CD14-positive monocyte (primary cell): ENCODE results near the gene ZCCHC2. TPM values are rescaled to one million over a fixed set of nuclear protein-coding genes. Genes with fewer than 3 reads are reported as not detected.

ENCODE experiments used
- DNase-seq, 3 donors: peaks; one replicate each; pipeline ENCODE4 v3.0.0-alpha.2; 2011 to 2022
- H2AFZ ChIP-seq: 2 replicates; pipeline ENCODE4 v1.6.0; 2012; ENCODE audit warnings: mild to moderate bottlenecking, low read depth, low read length, inconsistent platforms; ENCODE audit not compliant: insufficient read depth, poor library complexity, severe bottlenecking
- H3K27ac ChIP-seq, 2 donors: 1 replicate in 1 of 2; 2 replicates in 1 of 2; pipeline ENCODE4 v1.5.1; 2012 to 2013; ENCODE audit warnings: low read length in 2 of 2, control low read depth in 1 of 2, inconsistent platforms in 1 of 2, low read depth in 1 of 2, mild to moderate bottlenecking in 1 of 2
- H3K27me3 ChIP-seq, 2 donors: one replicate each; pipeline versions ENCODE4 v1.6.0 to v1.6.1; 2011 to 2013; ENCODE audit warnings: low read length in 2 of 2; ENCODE audit not compliant: control insufficient read depth in 2 of 2, insufficient read depth in 2 of 2
- H3K36me3 ChIP-seq, 2 donors: replicated peaks in 1 of 2; 1 replicate in 1 of 2; 2 replicates in 1 of 2; pipeline versions ENCODE4 v1.5.1 to v1.6.1; 2012 to 2013; ENCODE audit warnings: low read length in 2 of 2, control low read depth in 1 of 2, inconsistent platforms in 1 of 2, mild to moderate bottlenecking in 1 of 2; ENCODE audit not compliant: insufficient read depth in 2 of 2, control insufficient read depth in 1 of 2
- H3K4me1 ChIP-seq, 2 donors: 1 replicate in 1 of 2; 2 replicates in 1 of 2; pipeline versions ENCODE4 v1.5.1 to v1.6.1; 2012 to 2013; ENCODE audit warnings: low read length in 2 of 2, control low read depth in 1 of 2, inconsistent platforms in 1 of 2, mild to moderate bottlenecking in 1 of 2, moderate library complexity in 1 of 2; ENCODE audit not compliant: insufficient read depth in 2 of 2, control insufficient read depth in 1 of 2
- H3K4me2 ChIP-seq: replicated peaks from 2 replicates; pipeline ENCODE3; 2012; ENCODE audit warnings: low read length, moderate library complexity, mild to moderate bottlenecking; ENCODE audit not compliant: poor library complexity, severe bottlenecking; ENCODE audit errors: extremely low read depth
- H3K4me3 ChIP-seq, 3 experiments: fragments of 200-600 bp in 1 of 3; sonication (generic) in 1 of 3; replicated peaks in 1 of 3; 1 replicate in 2 of 3; 2 replicates in 1 of 3; pipeline ENCODE4 v1.5.1; 2011 to 2013; ENCODE audit warnings: low read length in 3 of 3, mild to moderate bottlenecking in 3 of 3, control low read depth in 2 of 3, low read depth in 2 of 3, inconsistent platforms in 1 of 3, moderate library complexity in 1 of 3
- H3K79me2 ChIP-seq: 2 replicates; pipeline ENCODE4 v1.6.0; 2012; ENCODE audit warnings: mild to moderate bottlenecking, control low read depth, inconsistent platforms, low read length, moderate library complexity; ENCODE audit not compliant: insufficient read depth
- H3K9ac ChIP-seq: 2 replicates; pipeline ENCODE4 v1.6.0; 2017; ENCODE audit warnings: low read length, mild to moderate bottlenecking; ENCODE audit not compliant: insufficient read depth, poor library complexity, severe bottlenecking
- H3K9me3 ChIP-seq, 2 donors: replicated peaks in 1 of 2; 1 replicate in 1 of 2; 2 replicates in 1 of 2; pipeline versions ENCODE4 v1.5.1 to v1.6.1; 2012 to 2013; ENCODE audit warnings: low read length in 2 of 2, control low read depth in 1 of 2; ENCODE audit not compliant: control insufficient read depth in 1 of 2, insufficient read depth in 1 of 2
- H4K20me1 ChIP-seq: 2 replicates; pipeline ENCODE4 v1.6.0; 2012; ENCODE audit warnings: mild to moderate bottlenecking, low read length, control low read depth, moderate library complexity; ENCODE audit not compliant: insufficient read depth
- H3K27ac Mint-ChIP-seq, 7 donors: one replicate each; pipeline ENCODE4 v1.8.0; 2020; ENCODE audit warnings: mild to moderate bottlenecking in 7 of 7, mixed read lengths in 7 of 7, moderate library complexity in 6 of 7, inconsistent platforms in 2 of 7
- H3K27me3 Mint-ChIP-seq, 3 donors: one replicate each; pipeline ENCODE4 v1.8.0; 2021 to 2022; ENCODE audit warnings: low read depth in 3 of 3, mild to moderate bottlenecking in 3 of 3, mixed read lengths in 3 of 3, moderate library complexity in 3 of 3, inconsistent platforms in 1 of 3
- H3K36me3 Mint-ChIP-seq, 2 donors: one replicate each; pipeline ENCODE4 v1.8.0; 2020; ENCODE audit warnings: mixed read lengths in 2 of 2, inconsistent platforms in 1 of 2, mild to moderate bottlenecking in 1 of 2
- H3K4me1 Mint-ChIP-seq: one replicate; pipeline ENCODE4 v1.8.0; 2020; ENCODE audit warnings: mild to moderate bottlenecking, mixed read lengths
- H3K4me3 Mint-ChIP-seq, 2 donors: one replicate each; pipeline ENCODE4 v1.8.0; 2020; ENCODE audit warnings: mild to moderate bottlenecking in 2 of 2, mixed read lengths in 2 of 2, moderate library complexity in 1 of 2
- H3K9me3 Mint-ChIP-seq, 7 donors: one replicate each; pipeline ENCODE4 v1.8.0; 2020 to 2022; ENCODE audit warnings: mixed read lengths in 7 of 7, mild to moderate bottlenecking in 6 of 7, moderate library complexity in 6 of 7, inconsistent platforms in 2 of 7
- CTCF ChIP-seq: fragments of 200-600 bp; IDR thresholded peaks from one replicate; pipeline ENCODE4 v1.8.0; 2022; ENCODE audit warnings: antibody characterized with exemption, mild to moderate bottlenecking
- WGBS: methylation state at CpG from one replicate; pipeline ENCODE4 v1.1.5; 2013; ENCODE audit warnings: missing lambda C conversion rate; ENCODE audit not compliant: insufficient coverage; 5-methylcytosine and 5-hydroxymethylcytosine counted together
- intact Hi-C, 2 donors: fragments of 100-400 bp; cut with micrococcal nuclease; formaldehyde crosslinking; loops; one replicate each; pipeline versions ENCODE4 v1.15.0 to v1.15.1; 2023
- polyA plus RNA-seq, 3 donors: library from polyadenylated mRNA; depleted of rRNA in 1 of 3; unstranded in 2 of 3; stranded (reverse) in 1 of 3; fragments of 300-500 nt in 2 of 3; fragments of >200 nt in 1 of 3; fragmentation: Illumina TruSeq in 2 of 3; gene quantifications; 1 replicate in 2 of 3; 2 replicates in 1 of 3; pipeline ENCODE4 v1.2.3, GENCODE V29; 2012 to 2021

ZCCHC2 gene
- polyA plus RNA-seq, 3 donors, result 0.59 to 24.9 (median 0.71) TPM

- Histone ChIP-seq H3K79me2 (peaks cover 96% of the 10 kb centered on the region), H3K4me2 (no peak overlapping the region), H3K4me3 (no peak overlapping the region), H4K20me1 (peaks cover 87% of the 10 kb centered on the region), H3K9ac (no peak overlapping the region), H3K27ac (no peak overlapping the region), H3K4me1 (peaks cover 18 to 29% of the 10 kb centered on the region in 2 donors), H3K27me3 (no peaks in the 10 kb centered on the region), H2AFZ (no peak overlapping the region), H3K36me3 (no peaks in the 10 kb centered on the region), H3K9me3 (no peaks in the 10 kb centered on the region)
- intact Hi-C loops, result loop anchor here (10.0 kb wide), 2 partner anchors 75 to 345 kb away; partner anchors contain the start of genes PIGN (in 1 of the 2) and RELCH (in 1 of the 2)
- H3K27me3 Mint-ChIP-seq, result no peaks in the 10 kb centered on the region
- peaks cover 4 to 10% of the 10 kb centered on the region in 2 donors for H3K36me3 Mint-ChIP-seq
- WGBS, result no CpG with 5 or more reads among the region's 5 CpGs
- H3K4me1 Mint-ChIP-seq, result peaks cover 27% of the 10 kb centered on the region
- DNase-seq, result no peak
- no peak for TF ChIP-seq CTCF
- H3K4me3 Mint-ChIP-seq, result no peak overlapping the region
- no peak overlapping the region for H3K27ac Mint-ChIP-seq
- H3K9me3 Mint-ChIP-seq, result no peaks in the 10 kb centered on the region
These were observed 6.8 kb downstream of the ZCCHC2 start for GRCh38 chr18:62529597-62529996.

- no peaks in the 10 kb centered on the region for H3K27me3 Mint-ChIP-seq
- Histone ChIP-seq H3K36me3 (no peaks in the 10 kb centered on the region), H4K20me1 (peaks cover 89% of the 10 kb centered on the region), H3K27ac (no peak overlapping the region), H3K79me2 (peaks cover 96% of the 10 kb centered on the region), H3K4me3 (no peak overlapping the region), H3K9me3 (no peaks in the 10 kb centered on the region), H3K27me3 (no peaks in the 10 kb centered on the region), H3K9ac (no peak overlapping the region), H3K4me2 (no peak overlapping the region), H2AFZ (no peak overlapping the region), H3K4me1 (peaks cover 5 to 15% of the 10 kb centered on the region in 2 donors)
- H3K4me3 Mint-ChIP-seq, result no peak overlapping the region
- no peak for TF ChIP-seq CTCF
- peaks cover 14% of the 10 kb centered on the region for H3K4me1 Mint-ChIP-seq
- peaks cover 0 to 2% (median 0%) of the 10 kb centered on the region in 7 donors for H3K9me3 Mint-ChIP-seq
- H3K27ac Mint-ChIP-seq, result peak overlapping the region in 1 of 7 donors; percentile 55
- H3K36me3 Mint-ChIP-seq, result peaks cover 2 to 8% of the 10 kb centered on the region in 2 donors
- WGBS, result no CpG with 5 or more reads among the region's 4 CpGs
- DNase-seq, result no peak
- intact Hi-C loops, result no loop called here
These were observed 8.3 kb downstream of the ZCCHC2 start for GRCh38 chr18:62531078-62531477.
